ELR (cell line): Measurements from ENCODE around the gene ZNF221.

Source experiments
- DNase-seq: peaks from one replicate; pipeline ENCODE4 v3.0.0-alpha.2; 2015; ENCODE audit warnings: low read depth

Gene ZNF221

GRCh38 chr19:43957891-43958290, 6.9 kb downstream of the ZNF221 start:
- DNase-seq: peak; percentile 19

GRCh38 chr19:43960411-43960810, 9.4 kb downstream of the ZNF221 start:
- no peak for DNase-seq

- peak; percentile 8 for DNase-seq
Measured at GRCh38 chr19:43966079-43966694, 15.2 kb downstream of the ZNF221 start.

GRCh38 chr19:43976732-43977131, 25.7 kb downstream of the ZNF221 start:
- DNase-seq: no peak

GRCh38 chr19:43983544-43983911, 32.5 kb downstream of the ZNF221 start:
- no peak for DNase-seq

GRCh38 chr19:43983912-43984686, 33.1 kb downstream of the ZNF221 start, which contains the start of gene ZNF155:
Gene ZNF155, plus strand, starts transcription at chr19:43984188. Its CDS starts 4,356 bp downstream, at chr19:43988544.
- DNase-seq: peak; percentile 97

GRCh38 chr19:43984687-43985000, 33.6 kb downstream of the ZNF221 start:
- DNase-seq: no peak

GRCh38 chr19:43997631-43998290, 46.7 kb downstream of the ZNF221 start:
- peak; percentile 30 for DNase-seq

- DNase-seq: no peak
Measured at GRCh38 chr19:44002212-44002565, 51.2 kb downstream of the ZNF221 start.

GRCh38 chr19:44002566-44003460, 51.8 kb downstream of the ZNF221 start, which contains the start of gene ZNF230:
Gene ZNF230, plus strand, starts transcription at chr19:44002957. Its CDS starts 4,122 bp downstream, at chr19:44007079.
- peak; percentile 96 for DNase-seq

- DNase-seq: peak; percentile 37
Measured at GRCh38 chr19:44003461-44004009, 52.5 kb downstream of the ZNF221 start.

GRCh38 chr19:44005973-44006372, 54.9 kb downstream of the ZNF221 start:
- DNase-seq: peak; percentile 4

GRCh38 chr19:44007473-44007872, 56.4 kb downstream of the ZNF221 start:
- DNase-seq: no peak

GRCh38 chr19:44010468-44010867, 59.4 kb downstream of the ZNF221 start:
- no peak for DNase-seq
